Coronary artery (tissue), 2 donors: ENCODE measurements around the gene TSPAN18.
A peak's percentile ranks its signal among the peaks of the same experiment; 100 is the strongest.

ENCODE experiments used
- DNase-seq: peaks from one replicate; pipeline ENCODE4 v3.0.0-alpha.2; 2017; ENCODE audit warnings: low spot score
- H3K27ac ChIP-seq, 2 donors: fragments of 200-600 bp; sonication (generic); one replicate each; pipeline ENCODE4 v1.5.1; 2016 to 2019
- H3K4me3 ChIP-seq: fragments of 200-600 bp; sonication (generic); 2 replicates; pipeline ENCODE4 v1.5.1; 2016; ENCODE audit warnings: mild to moderate bottlenecking, moderate library complexity
- CTCF ChIP-seq: fragments of 200-600 bp; sonication (generic); IDR thresholded peaks from one replicate; pipeline ENCODE4 v1.5.1; 2019; ENCODE audit warnings: antibody characterized with exemption

TSPAN18 gene

GRCh38 chr11:44729063-44729462, 2.3 kb downstream of the TSPAN18 start:
- no peak overlapping the region for H3K4me3 ChIP-seq
- no peak for TF ChIP-seq CTCF
- H3K27ac ChIP-seq, result peak overlapping the region in 1 of 2 donors; percentile 35
- no peak for DNase-seq

DNA sequence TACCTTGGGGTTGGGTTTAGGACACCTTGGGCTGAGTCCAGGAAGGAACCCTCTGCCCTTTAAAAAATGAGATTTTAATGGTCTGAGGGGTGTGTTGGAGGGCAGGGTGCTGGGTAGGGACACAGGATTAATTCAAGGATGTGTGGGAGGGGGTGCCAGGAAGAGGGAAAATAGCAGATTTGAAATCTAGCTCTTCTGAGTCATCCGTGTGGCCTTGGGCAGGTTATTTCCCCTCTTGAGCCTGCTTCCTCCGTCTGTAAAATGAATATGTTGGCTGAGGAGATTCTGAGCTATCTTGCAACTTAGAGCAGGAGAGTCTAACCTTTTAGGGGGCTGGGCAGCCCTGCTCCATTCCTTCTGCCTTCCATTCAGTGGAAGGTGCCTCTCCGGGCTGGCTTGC, 3.0 kb downstream of the TSPAN18 start:
- H3K27ac ChIP-seq, result peak overlapping the region in 1 of 2 donors; percentile 35
- DNase-seq, result no peak
- TF ChIP-seq CTCF, result no peak
- H3K4me3 ChIP-seq, result no peak overlapping the region

DNA sequence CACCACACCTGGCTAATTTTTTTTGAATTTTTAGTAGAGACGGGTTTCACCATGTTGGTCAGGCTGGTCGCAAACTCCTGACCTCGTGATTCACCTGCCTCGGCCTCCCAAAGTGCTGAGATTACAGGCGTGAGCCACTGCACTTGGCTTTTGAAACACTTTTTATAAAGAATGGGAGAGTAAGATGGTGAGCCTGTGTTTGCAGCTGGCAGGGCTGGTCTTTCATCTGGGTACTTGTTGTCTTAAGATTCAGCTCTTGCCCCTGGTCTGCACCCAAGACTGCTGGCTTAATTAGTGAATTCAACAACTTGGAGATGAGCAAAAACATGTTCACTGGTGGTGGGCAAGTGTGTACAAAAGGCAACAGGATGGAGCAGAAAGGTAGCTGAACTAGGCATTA, 4.0 kb downstream of the TSPAN18 start:
- no peak for DNase-seq
- Histone ChIP-seq H3K27ac (no peak overlapping the region), H3K4me3 (no peak overlapping the region)
- TF ChIP-seq CTCF, result no peak

DNA sequence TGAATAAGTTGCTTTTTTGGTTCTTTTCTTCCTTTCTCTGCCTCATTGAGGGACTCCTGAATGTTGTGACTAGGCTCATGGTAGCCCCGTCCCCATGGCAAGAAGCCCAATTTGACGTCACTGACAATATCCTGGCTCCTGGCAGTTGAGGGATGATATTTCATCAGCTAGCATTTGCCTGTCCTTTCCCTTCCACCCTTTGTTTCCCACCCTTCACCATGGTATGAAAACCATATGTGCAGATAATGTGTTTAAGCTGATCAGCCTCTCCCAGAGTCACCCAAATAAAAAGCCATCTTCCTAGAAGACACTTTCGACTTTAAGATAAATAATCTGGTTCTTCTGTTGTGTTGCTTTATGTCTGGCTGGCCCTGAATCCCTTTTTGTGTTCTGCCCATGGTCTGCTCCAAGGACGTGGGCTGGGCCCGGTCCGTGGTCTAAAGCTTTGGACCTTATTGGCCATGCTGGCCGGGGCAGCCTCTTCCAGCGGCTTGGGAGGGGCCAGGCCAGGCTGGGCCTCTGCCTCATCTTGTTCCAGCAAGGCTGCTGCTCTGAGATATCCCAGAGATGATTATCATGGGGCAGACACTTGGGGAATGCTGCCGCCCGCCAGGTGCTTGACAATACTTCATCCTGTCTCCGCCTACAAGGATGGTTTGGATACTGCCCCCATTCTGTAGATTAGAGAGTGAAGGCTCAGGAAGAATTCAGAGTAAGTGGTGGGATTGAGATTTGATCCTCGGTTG, 5.1 kb downstream of the TSPAN18 start:
- no peak for DNase-seq
- no peak overlapping the region for H3K27ac ChIP-seq
- no peak for TF ChIP-seq CTCF
- no peak overlapping the region for H3K4me3 ChIP-seq

DNA sequence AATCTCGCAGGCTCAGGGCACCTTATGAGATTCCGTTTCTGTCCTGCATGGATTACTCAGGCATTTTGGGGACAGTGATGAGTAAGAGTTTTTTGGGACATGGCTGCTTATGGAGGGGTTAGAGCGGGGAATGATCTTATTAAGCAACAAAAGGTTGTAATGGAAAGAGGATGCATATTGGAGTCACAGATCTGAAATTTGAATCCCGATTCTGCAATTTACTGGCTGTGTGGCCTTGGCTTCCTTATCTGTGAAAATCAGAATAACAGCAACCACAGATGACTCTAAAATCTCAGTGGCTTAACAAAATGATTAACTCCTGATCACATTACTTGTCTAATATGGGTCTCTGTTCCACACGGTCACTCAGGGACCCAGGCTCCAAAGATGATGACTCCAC, 5.8 kb downstream of the TSPAN18 start:
- H3K4me3 ChIP-seq, result no peak overlapping the region
- no peak for DNase-seq
- no peak overlapping the region for H3K27ac ChIP-seq
- no peak for TF ChIP-seq CTCF

- Histone ChIP-seq H3K4me3 (no peak overlapping the region), H3K27ac (no peak overlapping the region)
- no peak for TF ChIP-seq CTCF
- DNase-seq, result no peak
Measured at GRCh38 chr11:44733877-44734276, 7.1 kb downstream of the TSPAN18 start.

DNA sequence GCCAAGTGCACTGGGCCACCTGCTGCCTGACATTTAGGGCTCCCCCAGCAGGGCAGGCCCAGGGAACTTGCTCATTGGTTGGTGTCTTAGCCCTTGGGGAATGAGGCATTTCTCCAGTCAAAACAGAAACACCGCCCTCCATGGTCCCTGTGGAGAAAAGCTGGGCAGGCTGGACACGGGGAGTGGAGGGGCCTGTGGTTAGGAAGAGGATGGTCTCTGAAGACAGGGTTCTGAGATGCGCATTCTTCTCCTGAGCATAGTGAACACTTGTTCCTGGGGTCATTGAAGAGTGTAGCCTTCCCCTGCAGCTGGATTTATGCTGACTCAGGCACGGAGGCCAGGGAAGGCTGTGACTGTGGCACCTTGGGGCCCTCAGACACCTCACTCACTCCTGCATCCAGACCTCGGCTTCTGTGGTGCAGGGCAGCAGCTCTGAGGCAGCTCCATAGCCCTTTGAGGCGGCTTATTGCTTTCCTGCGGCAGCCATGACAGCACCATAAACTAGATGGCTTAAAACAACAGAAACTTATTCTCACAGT, 8.2 kb downstream of the TSPAN18 start:
- H3K4me3 ChIP-seq, result no peak overlapping the region
- no peak for TF ChIP-seq CTCF
- DNase-seq, result no peak
- no peak overlapping the region for H3K27ac ChIP-seq
